GM18868 (cell line): ENCODE data around the gene SPNS2.

Source experiments
- ATAC-seq: cut with Tn5 transposase; IDR thresholded peaks from one replicate; pipeline ENCODE4 v1.9.1; 2021; ENCODE audit warnings: mild to moderate bottlenecking, moderate library complexity; ENCODE audit not compliant: unreplicated experiment

Gene SPNS2

GRCh38 chr17:4548061-4548461 is 49.4 kb downstream of the SPNS2 start:
- ATAC-seq = no peak

GRCh38 chr17:4548721-4549531 is 50.2 kb downstream of the SPNS2 start:
- ATAC-seq = no peak

DNA sequence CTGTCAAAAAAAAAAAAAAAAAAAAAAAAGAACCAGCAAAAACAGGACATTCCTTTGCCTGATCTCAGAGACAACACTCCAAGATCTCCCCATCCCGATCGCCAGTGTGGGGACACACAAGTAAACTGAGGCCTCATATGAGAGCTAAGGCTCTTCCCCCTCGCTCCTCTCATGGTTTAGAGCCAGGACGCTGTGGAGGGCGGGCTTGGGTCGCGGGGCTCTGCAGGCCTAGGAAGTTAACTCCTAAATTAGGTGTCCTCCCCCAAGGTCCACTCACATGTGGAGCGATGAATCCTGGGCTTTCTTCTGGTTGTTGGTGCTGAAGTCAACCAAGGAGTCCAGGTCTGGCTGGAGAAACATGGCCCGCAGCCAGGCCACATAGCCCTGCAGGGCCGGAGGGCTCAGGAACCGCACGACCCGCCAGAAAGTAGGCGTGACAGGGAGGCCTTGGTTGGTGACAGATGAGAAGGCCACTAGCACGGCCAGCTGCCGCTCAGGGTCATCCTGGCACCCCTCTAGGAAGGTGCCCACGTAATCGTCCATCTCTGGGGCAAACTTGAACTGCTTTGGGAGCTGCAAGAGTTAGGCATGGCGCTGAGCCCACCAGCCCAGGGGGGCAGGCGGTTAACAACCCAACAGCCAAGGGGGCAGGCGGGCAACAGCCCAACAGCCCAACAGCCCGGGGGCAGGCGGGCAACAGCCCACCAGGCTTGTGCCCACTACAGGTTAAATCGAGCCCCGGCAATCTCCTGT is 51.3 kb downstream of the SPNS2 start:
- ATAC-seq = no peak

DNA sequence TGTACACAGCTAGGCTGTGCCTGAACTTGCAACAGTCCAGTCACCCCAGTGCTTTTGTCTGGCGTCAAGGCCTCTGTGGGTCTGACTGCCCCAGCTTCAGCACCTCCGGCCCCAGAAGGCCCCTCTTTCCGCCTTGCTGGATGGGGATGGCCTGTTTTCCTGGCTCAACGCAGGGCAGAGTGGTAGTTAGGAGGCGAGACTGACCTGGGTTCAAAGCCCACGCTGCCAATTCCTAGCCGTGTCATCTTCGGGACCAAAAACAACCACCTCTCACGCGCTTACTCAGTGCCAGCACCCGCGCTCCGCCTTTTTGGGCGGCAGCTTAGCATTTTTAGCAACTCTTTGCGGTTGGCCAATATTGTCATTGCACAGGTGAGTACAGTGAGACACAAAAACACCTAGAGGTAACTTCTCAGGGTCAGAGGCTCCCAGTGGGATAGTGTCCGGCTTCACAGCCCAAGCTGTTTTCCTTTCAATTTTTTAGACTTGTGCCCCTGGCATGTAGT is 51.9 kb downstream of the SPNS2 start:
- no peak for ATAC-seq

- no peak for ATAC-seq
These were observed 52.5 kb downstream of the SPNS2 start for GRCh38 chr17:4551141-4551540.

GRCh38 chr17:4551796-4552525 is 53.3 kb downstream of the SPNS2 start:
- no peak for ATAC-seq

GRCh38 chr17:4553669-4554068 is 55.0 kb downstream of the SPNS2 start:
- no peak for ATAC-seq

DNA sequence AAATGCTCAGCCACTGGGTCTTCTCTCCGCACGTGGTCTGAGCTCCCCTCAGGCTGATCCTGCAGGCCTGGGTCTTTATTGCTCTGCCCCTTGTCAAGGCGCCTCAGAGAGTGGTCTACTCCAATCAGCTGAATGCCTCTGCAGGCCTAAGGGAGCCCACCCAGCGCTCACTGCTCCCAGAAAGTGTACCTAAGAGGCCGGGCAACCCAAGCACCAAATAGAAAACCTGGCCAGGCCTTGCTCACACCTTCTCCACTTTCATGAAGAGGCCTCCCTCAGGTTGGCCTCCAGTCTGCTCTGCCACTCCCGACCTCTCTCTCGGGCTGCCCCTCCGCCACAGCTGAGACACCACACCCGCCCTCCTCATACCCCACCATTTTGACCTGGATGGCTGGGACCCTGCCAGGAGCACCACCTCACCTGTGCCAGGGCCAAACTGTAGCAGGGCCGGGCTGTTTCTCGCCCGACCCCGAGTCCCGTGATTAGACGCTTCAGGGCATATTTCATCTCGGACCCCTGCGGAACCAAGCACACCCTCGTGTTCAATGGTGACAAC is 55.8 kb downstream of the SPNS2 start:
- ATAC-seq = no peak

DNA sequence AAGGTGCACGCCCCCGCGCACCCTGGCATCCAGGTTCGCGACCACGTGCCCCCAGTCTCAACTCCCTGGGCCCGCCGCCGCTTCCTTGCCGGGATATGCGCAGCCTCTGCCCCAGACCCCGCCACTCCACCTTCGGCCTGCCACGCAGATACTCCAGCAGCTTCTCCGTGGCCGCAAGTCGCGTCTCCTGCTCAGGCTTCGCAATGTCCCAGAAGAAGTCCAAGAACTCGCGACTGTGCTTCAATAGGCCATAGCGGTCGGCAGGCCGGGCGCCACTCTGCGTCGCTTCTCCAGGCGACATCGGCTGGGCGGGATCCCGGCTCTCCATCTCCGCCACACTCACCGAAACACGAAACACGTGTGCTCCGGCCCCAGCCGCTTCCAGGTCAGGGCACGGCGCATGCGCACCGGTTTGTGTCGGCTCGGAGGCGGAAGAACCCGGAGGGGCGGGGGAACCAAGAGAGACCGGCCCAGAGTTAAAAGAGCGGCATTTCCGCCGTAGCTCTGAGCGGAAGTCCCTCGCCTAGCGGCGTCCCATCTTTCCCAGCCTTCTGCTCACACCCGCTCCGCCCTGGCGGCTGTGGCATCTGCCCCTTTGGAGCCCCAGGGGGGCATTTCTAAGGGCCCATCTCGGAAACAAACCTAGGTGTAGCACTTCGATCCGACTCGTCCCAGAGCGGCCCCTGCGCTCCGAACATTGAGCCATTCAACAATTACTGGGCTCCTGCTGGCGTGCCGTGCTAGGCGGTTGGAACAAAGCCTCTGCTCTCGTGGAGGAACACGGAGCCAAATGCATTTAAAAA is 56.5 kb downstream of the SPNS2 start, which contains the start of gene MYBBP1A:
Gene MYBBP1A (minus strand): TSS at position 388 of the 803 bp plus-strand sequence. CDS start 60 bp downstream, at position 328.
- ATAC-seq = peak; percentile 89

- ATAC-seq = no peak
These were observed 57.4 kb downstream of the SPNS2 start for GRCh38 chr17:4555873-4556759.

DNA sequence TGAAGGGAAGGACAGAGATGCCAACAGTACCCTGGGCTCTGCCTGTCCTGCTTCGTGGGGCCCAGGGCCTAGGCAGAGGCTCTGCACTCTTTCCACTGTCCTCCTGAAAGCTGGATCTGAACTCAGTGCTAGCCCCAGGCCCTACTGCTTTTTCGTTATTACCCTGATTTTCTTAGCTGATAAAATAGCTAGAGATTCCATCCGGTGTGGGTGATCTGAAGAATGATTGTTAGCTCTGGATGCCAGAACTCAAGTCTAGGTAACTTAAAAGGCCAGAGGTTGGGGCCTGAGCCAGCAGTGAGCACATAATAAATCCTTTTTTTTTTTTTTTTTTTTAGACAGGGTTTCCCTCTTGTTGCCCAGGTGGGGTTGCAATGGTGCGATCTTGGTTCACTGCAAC is 58.3 kb downstream of the SPNS2 start:
- ATAC-seq = no peak

DNA sequence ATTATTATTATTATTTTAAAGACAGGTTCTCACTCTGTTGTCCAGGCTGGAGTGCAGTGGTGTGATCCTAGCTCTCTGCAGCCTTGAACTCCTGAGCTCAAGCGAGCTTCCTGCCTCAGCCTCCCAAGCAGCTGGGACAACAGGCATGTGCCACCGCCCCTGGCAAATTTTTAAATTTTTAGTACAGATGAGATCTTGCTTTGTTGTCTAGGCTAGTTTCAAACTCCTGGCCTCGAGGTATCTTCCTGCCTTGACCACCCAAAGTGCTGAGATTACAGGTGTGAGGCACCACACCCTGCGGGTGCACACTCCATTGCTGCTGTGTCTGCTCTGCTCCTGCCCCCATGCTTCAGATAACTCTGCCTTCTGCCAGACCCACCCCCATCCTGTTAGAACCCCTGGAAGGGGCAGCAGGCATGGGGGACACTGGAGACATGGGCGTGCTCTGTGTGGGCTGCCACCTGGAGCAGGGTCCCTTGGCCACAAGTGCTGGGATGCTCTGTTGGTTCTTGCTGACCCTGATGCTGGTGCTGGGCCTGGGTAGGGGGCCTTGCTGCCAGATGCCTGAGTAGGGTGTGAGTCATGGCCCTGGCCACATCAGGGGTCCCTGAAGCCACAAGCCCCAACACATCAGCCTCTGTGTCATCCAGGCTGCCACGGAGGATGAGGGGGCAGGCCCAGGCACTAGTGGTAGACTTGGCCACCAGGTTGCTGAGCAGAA is 59.1 kb downstream of the SPNS2 start:
- no peak for ATAC-seq

GRCh38 chr17:4558347-4558971 is 59.8 kb downstream of the SPNS2 start:
- no peak for ATAC-seq

DNA sequence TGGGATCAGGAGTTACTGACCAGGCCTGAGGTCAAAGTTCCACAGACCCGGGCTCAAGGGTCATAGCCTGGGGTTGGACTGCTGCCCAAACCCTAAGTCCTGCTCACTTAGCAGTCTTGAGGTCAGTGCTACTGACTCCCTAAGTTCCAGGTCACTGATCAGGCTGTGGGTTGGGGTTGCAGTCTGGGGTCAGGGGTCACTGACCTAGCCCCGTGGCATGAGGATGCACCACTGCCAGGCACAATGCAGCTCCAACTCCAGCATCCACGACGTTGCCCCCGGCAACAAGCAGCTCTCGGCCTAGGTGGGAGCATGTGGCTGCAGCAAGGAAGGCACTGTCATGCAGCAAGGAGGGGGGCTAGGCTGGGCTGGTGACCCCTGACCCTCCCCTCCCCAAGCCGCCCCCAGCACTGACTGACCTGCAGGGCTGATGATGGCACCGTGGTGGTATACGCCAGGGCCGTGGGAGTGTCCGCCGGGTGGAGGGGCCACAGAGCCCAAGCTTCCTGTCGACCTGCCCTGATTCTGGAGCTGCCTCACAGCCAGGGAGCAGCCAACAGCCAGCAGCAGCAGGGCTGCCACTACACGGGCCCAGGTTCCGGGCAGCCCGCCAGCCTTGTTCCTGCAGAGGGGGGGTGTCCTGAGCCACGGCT is 60.6 kb downstream of the SPNS2 start:
- no peak for ATAC-seq

- ATAC-seq = no peak
These were observed 61.3 kb downstream of the SPNS2 start for GRCh38 chr17:4559966-4560365.

DNA sequence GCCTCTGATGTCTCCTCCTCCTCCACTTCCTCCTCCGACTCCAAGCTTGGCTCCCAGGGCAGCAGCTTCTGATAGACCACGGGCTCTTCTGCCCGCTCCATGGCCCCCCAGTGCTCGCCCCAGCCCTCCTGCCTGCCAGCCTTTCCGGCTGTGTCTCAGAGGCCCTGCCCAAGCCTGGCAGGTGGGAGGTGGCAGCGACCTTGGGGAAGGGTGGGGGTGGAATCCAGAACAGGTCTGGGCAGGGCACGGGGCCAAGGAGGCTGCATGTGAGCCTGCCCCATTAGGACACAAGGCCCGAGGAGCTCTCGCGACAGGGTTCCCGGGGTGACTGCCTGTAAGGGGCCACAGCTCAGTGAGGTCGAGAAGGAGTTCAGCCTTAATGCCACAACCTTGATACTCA is 61.7 kb downstream of the SPNS2 start, which contains the start of gene GGT6:
Gene GGT6 (minus strand): TSS at position 157 of the 400 bp plus-strand sequence. CDS start 56 bp downstream, at position 101.
- no peak for ATAC-seq

- ATAC-seq = no peak
These were observed 62.2 kb downstream of the SPNS2 start for GRCh38 chr17:4560837-4561256.
